ENCODE measurements around the gene FOXO1.

- no peak for TF ChIP-seq CTCF (IDR thresholded peaks at IDR 0.05)
- TF ChIP-seq POLR2A (IDR thresholded peaks at IDR 0.05), result no peak
Observed at GRCh38 chr13:40569024-40569350, 97.5 kb downstream of the FOXO1 start.
